ENCODE results near the gene TMEM132E. TPM values are rescaled to one million over a fixed set of nuclear protein-coding genes. Genes with fewer than 3 reads are reported as not detected.

Gene TMEM132E
- total RNA-seq (under 1 TPM in 2 of 9 donors, not detected in 7; 0.09 to 0.20 TPM), polyA plus RNA-seq (under 1 TPM in 1 of 2 donors, not detected in 1; 0.04 TPM)
- long read RNA-seq, donor 1 = 0 reads
- long read RNA-seq, donor 2 = 0 reads
- long read RNA-seq, donor 3 = 0 reads

GRCh38 chr17:34579017-34579946, at the start of gene TMEM132E:
TMEM132E (plus strand) TSS chr17:34579582; CDS start chr17:34581077, 1,495 bp downstream.
- DNase-seq (peak in 4 of 5 donors; percentile 25 to 43 (median 34)), ATAC-seq (peak; percentile 38 to 78 (median 70))
- H3K4me3 ChIP-seq = peak within 1 kb of the TSS; percentile 23 to 66 (median 54)
- WGBS, 4 donors = 0 to 1% (median 1%) methylated on average over 67 to 101 of the region's 101 CpGs
- intact Hi-C loops (cut with DNase I) = no loop called here
- no peaks in the 10 kb centered on the region for H3K36me3 ChIP-seq
- peaks cover 0 to 4% (median 0%) of the 10 kb centered on the region in 12 donors for H3K9me3 ChIP-seq
- peaks cover 6 to 38% (median 30%) of the 10 kb centered on the region in 12 donors for H3K4me1 ChIP-seq
- TF ChIP-seq POLR2A (IDR thresholded peaks at IDR 0.05) (no peak), CTCF (IDR thresholded peaks at IDR 0.05) (no peak)
- peaks cover 41 to 99% (median 74%) of the 10 kb centered on the region in 9 donors for H3K27me3 ChIP-seq
- no peak within 1 kb of the TSS for H3K27ac ChIP-seq

- H3K27me3 ChIP-seq = peaks cover 0 to 76% (median 33%) of the 10 kb centered on the region in 9 donors
- intact Hi-C loops (cut with DNase I) = no loop called here
- 11 to 43% (median 24%) methylated on average over 3 of the region's 3 CpGs for WGBS, 4 donors
- no peak overlapping the region for H3K4me3 ChIP-seq
- no peak for ATAC-seq
- no peak for DNase-seq
- H3K9me3 ChIP-seq = no peaks in the 10 kb centered on the region
- H3K27ac ChIP-seq = no peak overlapping the region
- peaks cover 0 to 3% (median 0%) of the 10 kb centered on the region in 12 donors for H3K4me1 ChIP-seq
- TF ChIP-seq CTCF (IDR thresholded peaks at IDR 0.05) (no peak), POLR2A (IDR thresholded peaks at IDR 0.05) (no peak)
- H3K36me3 ChIP-seq = no peaks in the 10 kb centered on the region
Observed at GRCh38 chr17:34530918-34531317, 48.5 kb upstream of the TMEM132E start.

- intact Hi-C loops (cut with DNase I) = no loop called here
- peaks cover 0 to 3% (median 0%) of the 10 kb centered on the region in 12 donors for H3K4me1 ChIP-seq
- H3K9me3 ChIP-seq = no peaks in the 10 kb centered on the region
- ATAC-seq (peak in 2 of 4 donors; percentile 41 to 46), DNase-seq (no peak)
- 23 to 29% (median 27%) methylated on average over 6 of the region's 6 CpGs for WGBS, 4 donors
- no peak for TF ChIP-seq POLR2A (IDR thresholded peaks at IDR 0.05)
- TF ChIP-seq CTCF (IDR thresholded peaks at IDR 0.05) = no peak
- peaks cover 0 to 79% (median 40%) of the 10 kb centered on the region in 9 donors for H3K27me3 ChIP-seq
- H3K4me3 ChIP-seq = no peak overlapping the region
- no peaks in the 10 kb centered on the region for H3K36me3 ChIP-seq
- no peak overlapping the region for H3K27ac ChIP-seq
Observed at GRCh38 chr17:34532281-34533065, 46.9 kb upstream of the TMEM132E start.
